H4 (cell line): Measurements from ENCODE around the gene BTBD8. TPM values are rescaled to one million over a fixed set of nuclear protein-coding genes. Genes with fewer than 3 reads are reported as not detected.
"Not testable (repeated sequence)": the region's sequence is repeated elsewhere in the genome, so short reads cannot be mapped to it uniquely, and the experiment has no call there.

Source experiments
- DNase-seq: peaks from one replicate; pipeline ENCODE4 v3.0.0-alpha.2; 2015; ENCODE audit warnings: low spot score
- total RNA-seq: library from RNA; depleted of rRNA; stranded (reverse); fragments of >200 nt; shearing (Covaris generic); gene quantifications from 2 replicates; pipeline ENCODE4 v1.2.3, GENCODE V29; 2014; rRNA removed

The BTBD8 gene
- 0.60 and 1.3 TPM in 2 replicates for total RNA-seq

DNA sequence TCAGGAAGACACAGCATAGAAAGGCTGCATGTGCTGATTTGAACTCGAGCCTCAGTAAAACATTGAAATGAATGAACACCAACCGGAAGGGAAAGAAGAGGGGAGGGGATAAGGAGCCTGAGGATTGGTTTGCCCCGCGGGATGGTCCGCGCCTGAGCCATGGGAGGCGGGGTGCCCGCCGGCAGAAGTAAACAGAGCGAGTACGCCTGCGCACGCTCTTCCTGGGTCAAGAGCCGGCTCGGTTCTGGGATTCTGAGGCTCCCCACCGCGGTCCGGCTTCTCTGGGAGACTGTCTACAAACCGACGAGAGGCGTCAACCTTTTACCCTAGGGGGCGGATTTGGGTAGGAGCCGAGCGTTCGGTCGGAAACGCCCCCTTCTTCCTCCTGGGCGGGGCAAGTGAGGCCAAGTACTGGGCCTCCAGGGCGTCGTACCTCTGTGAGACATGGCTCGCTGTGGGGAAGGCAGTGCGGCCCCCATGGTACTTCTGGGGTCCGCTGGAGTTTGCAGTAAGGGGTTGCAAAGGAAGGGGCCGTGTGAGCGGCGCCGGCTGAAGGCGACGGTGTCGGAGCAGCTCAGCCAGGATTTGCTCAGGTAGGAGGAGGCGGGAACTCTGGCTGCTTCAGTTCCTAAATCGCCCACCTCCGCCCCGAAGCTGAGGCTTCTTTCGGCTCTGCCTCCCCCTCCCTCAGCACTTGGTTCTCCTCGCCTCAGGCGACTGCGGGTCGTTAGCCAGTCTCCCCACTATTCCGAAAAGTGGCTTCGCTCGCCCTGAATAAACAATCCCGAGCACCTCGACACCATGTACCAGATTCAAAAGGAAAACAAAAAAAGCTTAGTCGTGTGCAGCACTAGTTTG lies at the start of gene BTBD8:
TSS of gene BTBD8 (plus strand) at position 218 of the 858 bp plus-strand sequence. CDS start at position 445, 227 bp downstream.
- DNase-seq, result peak; percentile 58

GRCh38 chr1:92030656-92031107 lies 49.5 kb upstream of the BTBD8 start:
- peak; percentile 84 for DNase-seq

DNA sequence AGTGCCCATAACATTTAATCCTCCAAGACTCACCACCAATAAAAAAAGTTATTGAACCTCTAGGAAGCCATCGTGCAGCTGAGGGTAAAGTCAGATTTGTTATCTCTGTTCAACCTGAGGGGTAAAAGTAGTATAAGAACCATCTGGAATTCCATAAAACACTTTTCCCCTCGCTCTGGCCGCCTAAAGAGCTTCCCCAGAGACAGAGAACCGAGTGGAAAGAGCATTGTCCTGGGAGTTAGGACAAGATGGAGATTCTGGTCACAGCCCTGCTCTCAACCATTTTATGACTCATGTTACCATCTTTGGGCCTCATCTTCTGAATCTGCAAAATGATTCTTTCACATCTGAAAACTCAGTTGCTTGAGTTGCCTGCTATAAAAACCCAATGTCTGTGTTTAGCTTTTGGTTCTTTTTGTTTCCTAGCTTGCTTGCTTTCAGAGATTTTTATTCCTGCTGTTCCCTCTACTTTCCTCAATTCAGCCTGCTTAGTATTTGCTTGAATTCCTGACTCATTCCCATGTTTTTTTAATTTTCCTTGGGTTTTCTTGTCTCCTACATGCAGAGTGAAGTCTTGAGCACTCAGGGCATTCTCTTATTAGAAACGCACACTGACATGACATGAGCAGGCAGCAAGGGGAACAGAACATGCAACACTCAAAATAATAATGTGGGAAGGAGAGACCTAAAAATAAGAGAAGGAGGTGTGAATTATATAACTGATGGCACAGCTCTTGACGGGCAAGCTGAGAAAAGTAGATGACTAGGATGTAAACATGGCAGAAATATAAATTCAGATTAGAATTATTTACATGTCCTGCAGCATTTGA lies 48.6 kb upstream of the BTBD8 start:
- no peak for DNase-seq

- DNase-seq, result no peak
Measured at GRCh38 chr1:92037400-92037799, 42.7 kb upstream of the BTBD8 start.

DNA sequence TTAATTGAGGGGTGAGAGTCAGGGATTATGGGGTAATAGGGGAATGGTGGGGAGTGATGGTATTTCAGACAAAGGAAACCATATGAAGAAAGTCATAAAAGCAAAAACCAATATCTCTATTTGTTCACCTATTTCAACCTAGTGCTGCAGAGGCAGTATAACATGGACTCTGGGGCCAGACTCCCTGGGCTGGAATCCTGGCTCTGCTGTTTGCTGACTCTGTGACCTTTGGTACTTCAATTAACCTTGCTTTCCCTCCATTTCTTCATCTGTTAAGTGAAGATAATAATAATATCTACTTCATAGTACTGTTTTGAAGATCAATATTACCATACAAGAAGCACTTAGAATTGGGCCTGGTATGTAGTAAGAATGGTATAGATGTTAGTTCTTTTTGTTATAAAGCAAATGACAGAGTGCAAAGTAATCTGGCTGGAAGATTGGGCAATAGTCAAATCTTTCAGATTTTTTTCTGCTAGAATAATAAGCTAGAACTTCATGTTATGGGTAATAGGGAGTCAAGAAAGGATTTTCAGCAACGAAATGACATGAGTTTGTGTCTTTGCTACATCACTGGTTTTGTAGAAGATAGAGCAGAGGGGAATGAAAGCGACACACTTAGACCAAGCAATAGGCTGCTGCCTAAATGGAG lies 41.3 kb upstream of the BTBD8 start:
- no peak for DNase-seq

DNA sequence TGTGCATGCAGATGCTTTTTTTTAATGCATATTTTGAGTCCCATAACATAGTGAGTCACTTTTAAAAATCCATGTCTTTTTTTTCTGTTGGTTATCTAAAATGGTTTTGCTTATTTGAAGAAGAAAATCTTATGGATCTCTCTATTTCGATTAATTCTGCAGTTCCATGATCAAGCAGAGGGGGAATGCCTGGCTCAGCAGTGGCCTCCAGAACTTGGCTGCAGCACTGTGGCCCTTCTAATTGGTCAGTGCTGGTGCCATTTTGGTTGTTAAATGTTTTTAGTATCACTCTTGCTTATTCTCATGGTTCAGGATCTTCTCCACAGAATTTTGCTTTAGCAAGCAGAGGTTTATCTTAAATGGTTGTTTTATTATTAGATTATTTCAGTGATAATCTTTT lies 39.2 kb upstream of the BTBD8 start:
- DNase-seq, result no peak

DNA sequence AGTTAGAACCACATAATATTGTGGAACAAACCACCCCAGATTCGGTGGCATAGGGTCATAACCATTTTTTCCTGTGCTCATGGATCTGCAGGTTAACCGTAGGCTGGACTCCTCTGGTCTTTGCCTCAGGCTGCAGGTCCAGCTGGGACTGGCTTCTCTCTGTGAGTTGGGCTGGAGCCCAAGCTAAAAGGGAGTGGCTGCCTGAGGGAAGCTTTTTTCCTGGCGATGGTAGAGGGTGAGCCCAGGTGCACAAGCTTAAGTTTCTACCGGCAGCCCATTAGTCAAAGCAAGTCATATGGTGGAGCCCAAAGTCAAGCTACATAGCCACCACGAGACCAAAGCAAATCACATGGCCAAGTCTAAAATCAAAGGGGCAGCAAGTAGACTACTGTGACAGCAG lies 36.5 kb upstream of the BTBD8 start:
- no peak for DNase-seq

DNA sequence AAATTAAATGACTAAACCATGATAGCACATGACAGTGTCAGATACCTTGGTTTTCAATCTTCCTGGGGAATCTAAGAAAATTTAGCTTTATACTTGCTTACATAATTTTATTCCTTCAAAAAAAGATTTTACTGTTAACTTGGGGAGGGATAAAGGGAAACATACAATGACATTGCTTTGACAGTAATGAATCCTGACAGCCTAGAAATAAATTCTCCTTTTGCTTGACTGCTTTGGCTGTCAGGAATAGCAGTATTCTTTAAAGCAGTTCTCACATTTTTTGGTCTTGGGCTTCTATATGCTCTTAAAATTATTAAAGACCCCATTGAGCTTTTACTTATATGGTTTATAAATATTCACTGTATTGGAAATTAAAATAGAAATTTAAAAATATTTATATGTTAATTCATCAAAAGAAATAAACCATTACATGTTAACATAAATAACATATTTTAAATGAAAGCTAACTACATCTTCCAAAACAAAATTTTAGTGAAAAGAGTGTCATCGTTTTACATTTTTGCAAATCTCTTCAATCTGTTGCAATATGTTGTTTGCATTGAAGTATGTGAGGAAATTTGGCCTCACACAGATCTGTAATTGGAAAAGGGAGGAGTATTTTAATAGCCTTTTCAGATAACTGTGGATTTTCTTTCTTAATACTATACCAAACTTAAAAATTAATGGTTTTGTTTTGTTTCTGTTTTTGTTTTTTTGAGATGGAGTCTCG lies 34.2 kb upstream of the BTBD8 start:
- DNase-seq, result no peak

DNA sequence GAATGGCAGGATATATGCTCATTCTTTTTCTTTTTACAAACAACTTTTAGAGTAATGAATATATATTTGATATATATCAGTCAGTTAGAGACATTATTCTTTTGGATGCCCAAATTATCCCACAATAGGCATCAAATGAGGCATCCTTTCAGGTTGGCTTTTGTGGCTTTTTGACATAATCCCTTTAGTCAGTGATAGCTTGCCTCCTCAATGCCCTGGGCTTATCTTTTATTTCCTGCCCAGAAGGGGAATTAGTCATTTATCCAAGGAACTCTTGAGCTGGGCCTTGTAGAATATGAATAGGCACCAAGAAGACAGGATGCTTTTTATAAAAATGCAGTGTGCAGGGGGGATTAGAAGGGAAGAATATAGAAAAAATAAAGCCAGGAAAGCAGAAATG lies 28.2 kb upstream of the BTBD8 start:
- no peak for DNase-seq

GRCh38 chr1:92065042-92065441 lies 15.1 kb upstream of the BTBD8 start:
- no peak for DNase-seq

DNA sequence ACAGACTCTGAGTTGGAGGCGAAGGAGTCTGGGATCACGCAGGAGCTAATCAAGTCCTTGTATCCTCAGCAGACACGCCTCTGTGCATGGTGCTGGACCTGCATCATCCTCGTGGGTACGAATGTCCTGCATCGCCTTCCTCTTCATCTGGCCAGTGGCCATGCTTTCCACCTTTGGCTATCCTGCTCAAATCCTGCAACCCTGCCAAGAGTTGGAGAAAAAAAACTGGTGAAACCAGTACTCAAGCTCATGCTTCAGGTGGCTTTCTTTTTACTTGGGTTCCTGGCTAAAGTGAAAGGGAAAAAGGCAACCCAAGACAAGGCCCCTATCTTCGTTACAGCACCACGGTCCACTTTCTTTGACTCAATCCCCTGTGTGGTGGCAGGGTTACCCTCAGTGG lies 13.8 kb upstream of the BTBD8 start:
- no peak for DNase-seq

GRCh38 chr1:92070892-92071291 lies 9.3 kb upstream of the BTBD8 start:
- DNase-seq, result no peak

DNA sequence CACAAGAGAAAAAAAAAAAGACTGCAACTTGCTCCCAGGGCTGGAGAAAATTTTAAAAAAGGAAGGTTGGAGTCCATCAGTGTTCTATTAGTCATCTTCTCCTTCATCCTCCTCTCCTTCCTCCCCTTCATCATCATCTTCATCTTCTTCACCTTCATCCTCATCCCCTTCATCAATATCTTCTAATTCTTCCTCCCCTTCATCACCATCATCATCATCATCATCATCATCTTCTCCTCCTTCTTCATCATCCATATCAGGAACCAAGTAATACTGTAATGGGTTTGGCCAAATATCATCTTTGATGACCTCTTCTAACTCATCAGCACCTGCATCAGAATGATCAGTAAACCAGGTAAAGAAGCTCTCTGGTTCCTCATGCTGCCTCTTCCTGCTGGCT lies 5.7 kb upstream of the BTBD8 start:
- DNase-seq, result not testable (repeated sequence)

DNA sequence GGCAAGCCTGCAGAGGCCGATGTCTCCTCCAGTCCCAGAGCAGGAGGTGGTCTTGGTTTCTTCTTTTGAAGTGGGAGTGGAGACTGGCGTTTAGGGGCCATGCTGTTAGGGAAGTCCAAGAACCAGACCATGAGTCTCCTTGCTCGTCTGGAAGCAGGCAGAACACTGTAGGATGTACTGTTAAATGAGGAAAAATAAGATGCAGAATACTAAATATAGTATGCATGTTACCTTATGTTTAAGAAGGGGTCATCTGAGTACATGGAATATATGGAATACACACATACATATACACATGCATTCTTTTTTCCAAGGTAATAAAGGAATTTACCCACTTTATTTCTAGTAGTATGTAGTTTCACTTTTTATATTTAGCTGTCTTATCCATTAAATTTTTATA lies 4.8 kb upstream of the BTBD8 start, which contains the start of gene SETSIP:
TSS of gene SETSIP (minus strand) at position 101 of the 400 bp plus-strand sequence. CDS start at position 101, 0 bp downstream.
- no peak for DNase-seq

GRCh38 chr1:92076363-92076762 lies 3.8 kb upstream of the BTBD8 start:
- no peak for DNase-seq

GRCh38 chr1:92078077-92078476 lies 2.1 kb upstream of the BTBD8 start:
- DNase-seq, result not testable (repeated sequence)

- no peak for DNase-seq
Measured at GRCh38 chr1:92079441-92079840, 704 bp upstream of the BTBD8 start.

DNA sequence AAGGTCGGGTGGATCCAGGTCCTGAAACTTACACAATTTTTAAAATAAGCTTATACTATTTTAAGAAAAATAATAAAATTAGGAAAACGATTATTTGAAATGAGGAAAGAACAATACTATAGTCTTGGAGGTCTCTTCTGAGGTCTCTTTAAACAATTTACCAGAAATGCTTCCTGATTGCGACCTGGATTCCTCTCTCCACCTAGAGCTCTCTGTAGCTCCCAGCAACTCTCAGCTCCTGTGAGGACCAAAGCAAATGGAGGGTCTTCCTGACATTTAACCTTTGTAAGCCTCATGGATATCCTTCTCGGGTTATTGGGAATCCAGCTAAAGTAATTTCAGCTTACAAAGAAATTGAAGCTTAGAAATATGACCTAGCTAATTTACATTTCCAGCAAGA lies 886 bp downstream of the BTBD8 start:
- DNase-seq, result no peak

DNA sequence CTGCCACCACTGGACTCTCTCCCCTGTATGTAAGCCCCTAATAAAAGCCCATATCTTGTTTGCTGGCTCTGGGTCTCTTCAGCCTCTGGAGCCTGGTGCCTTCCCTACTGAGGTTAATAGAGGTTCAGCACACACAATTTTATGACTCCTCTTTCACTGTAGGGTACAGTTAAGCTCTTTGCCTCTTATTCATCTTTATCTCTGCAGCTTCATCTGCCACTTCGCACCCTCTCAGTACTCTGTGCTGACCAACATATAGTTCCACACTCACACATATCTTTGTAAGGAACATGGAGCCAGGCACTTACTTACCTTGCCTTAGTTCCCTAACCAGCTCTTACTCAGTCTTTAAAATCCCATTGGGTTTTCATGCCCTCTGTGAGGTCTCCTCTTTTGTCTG lies 4.5 kb downstream of the BTBD8 start:
- DNase-seq, result no peak

DNA sequence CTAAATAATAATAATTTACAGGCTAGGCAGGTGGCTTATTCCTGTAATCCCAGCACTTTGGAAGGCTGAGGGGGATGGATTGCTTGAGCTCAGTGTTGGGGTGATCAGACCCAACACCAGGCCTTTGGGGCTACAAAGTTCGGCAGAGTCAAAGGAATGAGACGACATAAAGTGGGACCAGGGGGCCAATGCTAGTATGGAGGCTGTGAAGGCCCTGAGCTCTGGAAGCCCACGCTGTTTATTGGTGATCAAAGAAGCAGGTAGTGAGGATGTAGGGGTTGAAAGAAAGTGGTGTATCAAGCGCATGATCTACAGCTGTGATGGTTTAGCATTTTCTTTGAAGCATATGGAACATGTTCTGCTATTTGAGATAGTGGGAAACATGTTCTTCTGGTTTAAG lies 5.6 kb downstream of the BTBD8 start:
- DNase-seq, result no peak

- no peak for DNase-seq
Measured at GRCh38 chr1:92087542-92087941, 7.4 kb downstream of the BTBD8 start.
